Right renal cortex interstitium (tissue), 3 donors: Measurements from ENCODE around the gene NID2. TPM values are rescaled to one million over a fixed set of nuclear protein-coding genes. Genes with fewer than 3 reads are reported as not detected.

Experiments
- DNase-seq, 3 donors: peaks; one replicate each; pipeline ENCODE4 v3.0.0-alpha.2; 2013; ENCODE audit warnings: low read depth in 3 of 3, low spot score in 2 of 3
- polyA plus RNA-seq, 3 donors: library from polyadenylated mRNA; unstranded; fragments of 120-200 nt; gene quantifications; one replicate each; pipeline ENCODE4 v1.2.1, GENCODE V29; 2013; ENCODE audit not compliant: insufficient read length in 3 of 3

The NID2 gene
- polyA plus RNA-seq, 3 donors = 109 to 129 (median 117) TPM

DNA sequence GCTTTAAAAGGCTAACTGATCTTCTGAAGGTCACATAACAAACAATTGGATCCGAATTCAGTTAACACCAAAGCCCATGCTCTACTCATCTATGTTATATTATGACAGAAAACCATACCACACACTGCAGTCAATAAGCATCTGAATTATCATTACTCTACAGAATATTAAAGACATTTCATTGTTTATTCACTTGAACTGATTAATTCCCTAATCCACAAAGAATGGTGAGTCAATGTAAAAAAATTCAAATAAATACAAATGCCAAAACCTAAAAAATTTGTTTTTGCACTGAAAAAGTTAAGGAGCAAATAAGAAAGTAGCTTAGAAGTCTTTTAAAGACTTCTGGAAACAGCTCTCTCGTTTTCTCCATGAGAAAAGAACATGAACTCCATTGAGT lies 13.7 kb downstream of the NID2 start:
- DNase-seq = no peak

DNA sequence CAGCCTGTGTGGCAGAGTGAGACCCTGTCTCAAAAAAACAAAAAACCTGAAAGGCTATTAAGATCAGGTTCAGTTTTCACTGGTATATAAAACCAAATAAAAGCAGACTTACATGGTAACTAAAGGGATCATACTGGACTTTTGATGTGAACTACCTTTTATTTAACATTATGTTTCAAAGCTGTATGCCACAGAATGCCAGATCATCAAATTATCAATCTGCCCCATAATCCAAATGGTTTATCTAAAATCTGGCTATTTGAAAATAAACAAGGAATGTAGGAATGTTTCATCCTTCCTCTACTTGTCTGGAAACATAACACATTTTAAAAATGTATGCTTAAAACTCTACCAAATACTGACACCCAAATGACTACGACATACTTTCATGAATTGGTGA lies 14.2 kb downstream of the NID2 start:
- DNase-seq = no peak

DNA sequence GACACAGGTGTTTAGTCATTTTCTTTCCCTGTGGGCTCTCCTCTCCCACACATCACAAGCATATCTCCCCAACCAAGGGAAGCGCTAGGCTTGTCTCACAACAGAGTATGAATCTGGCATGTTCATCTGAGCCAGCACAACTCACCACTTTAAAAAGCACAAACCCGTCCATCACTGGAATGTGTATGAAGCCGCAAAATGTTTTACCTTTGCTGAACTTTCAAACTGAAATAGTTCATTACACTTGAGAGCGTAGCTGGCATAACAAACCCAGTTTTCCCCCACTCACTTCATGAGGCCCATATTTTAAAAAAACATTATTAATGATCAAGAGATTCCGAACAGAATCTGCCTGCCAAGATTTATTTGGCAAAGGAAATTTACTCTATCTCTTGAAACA lies 15.8 kb downstream of the NID2 start:
- no peak for DNase-seq

DNA sequence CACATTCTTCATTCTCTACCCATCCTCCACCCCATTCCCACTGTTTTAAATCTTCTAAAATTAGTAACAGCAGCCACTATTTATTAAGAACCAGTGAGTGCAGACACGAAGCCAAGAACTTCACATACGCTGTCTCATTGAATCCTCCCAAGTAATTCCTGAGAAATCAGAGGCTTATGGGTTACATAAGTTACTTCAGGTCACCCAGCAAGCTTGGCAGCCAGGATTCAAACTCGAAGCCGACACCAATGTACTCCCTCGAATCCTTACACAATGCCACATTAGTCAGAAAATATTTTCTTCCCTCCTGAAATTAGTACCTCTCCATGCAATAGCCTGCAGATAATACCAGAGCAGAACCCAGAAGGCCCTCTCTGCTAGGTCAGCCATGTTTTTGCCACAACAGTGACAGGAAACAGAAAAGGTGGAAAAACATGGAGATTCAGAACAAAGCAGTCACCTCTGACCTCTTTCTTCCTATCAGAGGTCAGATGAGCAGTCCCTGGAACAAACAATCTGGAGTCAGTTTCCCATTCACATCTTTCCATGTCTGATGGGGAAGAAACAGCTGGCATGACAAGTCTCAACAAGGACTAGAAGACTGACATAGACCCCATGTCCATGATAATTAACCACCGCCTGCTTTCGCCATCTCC lies 16.4 kb downstream of the NID2 start:
- no peak for DNase-seq

DNA sequence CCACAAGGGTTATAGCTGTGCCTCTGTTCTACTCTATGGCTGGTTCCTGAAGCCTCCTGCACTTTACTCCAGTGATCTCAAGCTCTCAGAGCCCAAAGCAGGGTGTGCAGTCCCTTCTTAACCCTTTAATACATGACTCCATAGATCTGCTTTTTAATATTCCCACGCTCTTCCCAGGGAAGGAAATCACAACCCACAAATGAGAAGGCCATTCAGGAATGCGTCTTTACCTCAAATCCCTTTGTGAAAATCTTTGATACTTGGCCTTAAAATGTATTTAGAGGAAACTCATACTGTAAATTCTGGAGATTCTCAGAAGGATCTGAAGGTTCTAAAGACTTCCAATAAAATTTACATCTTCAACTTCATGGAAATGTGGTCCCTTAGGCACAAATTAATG lies 17.0 kb downstream of the NID2 start:
- DNase-seq = no peak

DNA sequence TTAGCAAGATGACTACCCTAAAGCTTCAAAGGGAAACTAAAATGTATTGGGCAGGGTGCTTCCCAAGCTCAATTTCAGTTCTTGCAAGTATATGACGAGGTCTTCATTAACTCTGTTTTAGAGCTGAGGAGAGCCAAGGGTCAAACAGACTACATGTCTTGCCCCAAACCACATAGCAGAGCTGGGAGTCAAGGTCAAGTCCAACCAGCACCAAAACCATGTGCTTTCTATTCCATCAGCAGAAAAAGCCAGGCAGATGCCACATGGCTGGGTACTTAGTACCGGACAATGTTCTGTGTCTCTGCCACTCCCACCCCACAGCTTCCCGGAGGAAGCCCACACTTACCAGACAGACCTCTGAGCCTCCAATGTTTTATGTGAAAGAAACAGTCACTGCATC lies 17.6 kb downstream of the NID2 start:
- no peak for DNase-seq

DNA sequence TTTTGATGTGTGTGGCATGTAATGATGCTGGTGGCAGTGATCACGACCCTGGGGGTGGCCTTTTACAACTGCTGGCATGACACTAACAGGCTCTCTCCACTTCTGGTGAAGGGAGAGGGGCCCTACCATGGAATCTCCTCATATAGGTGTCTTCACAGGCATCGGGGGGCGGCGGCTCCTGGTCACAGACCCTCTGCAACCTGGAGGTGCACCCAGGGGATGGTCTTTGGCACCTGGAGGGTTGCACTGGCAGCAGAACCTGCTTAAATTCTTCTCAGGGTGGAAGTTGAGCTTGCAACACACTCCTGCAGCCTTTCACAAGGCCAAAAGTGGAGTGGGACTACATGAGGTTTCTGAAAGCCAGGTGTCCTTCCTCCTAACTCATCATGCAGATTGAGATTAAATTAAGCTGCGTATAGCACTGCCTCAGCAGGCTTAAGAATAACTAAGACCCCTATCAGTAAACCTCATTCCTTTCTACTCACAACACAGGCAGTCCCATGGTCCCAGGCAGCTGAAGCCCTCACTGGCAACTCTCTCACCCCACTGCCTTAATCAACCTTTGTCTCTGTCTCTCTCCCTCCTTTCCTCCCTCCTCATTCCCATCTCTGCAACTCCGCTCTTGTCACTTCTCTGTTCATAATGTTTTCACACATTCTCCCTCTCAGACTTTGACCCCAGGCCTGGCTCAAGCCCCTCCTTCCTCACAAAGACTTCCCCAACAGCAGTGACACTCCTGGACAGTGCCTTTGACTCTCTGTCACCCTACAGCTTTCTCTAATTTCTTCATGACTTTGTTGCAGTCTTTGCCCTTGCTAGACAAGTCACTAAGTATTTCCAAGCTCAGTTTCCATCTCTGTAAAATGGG lies 18.9 kb downstream of the NID2 start:
- no peak for DNase-seq

DNA sequence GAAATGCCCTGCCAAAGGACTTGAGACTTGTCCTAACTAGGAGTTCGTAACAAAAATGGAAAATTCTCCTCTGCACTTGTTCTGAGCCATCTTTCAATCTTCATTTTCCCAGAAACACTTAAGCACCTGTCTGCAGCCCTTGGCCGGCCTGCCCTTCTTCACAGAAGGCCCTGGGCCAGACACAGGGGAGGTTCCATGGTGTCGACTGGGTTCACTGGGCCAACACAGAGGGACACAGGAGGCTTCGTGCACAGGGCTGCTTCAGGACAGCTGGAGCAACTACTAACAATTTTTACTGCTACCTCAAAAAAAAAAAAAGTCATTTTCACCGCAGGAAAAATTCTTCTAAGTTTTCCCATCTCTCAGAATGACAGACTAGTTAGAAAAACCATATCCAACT lies 19.6 kb downstream of the NID2 start:
- DNase-seq = no peak

DNA sequence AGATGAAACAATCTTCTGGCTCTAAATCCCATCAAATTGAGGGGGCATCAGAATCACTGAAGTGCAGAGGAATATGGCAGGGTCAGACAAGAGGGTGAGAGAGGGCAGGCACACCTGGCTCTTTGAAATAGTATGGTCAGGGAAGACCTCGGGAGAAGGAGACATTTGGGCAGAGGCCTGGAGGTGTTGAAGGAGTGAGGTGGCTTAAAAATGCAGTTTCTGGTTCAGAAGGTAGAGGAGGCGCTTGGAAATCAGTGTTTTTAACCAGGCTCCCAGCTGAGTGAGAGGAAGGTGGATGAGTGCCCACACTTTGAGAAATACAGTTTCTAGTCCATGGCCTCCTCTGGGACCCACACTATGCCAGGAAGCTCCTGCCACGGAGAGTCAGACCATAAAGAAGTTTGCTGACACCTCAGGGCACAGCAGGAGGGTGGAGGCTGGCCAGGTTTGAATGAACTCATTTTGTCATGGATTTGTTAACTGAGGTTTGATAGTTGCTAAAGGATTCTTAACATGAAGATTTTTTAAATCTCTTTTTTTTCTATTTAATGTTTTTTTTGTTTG lies 20.1 kb downstream of the NID2 start:
- no peak for DNase-seq

DNA sequence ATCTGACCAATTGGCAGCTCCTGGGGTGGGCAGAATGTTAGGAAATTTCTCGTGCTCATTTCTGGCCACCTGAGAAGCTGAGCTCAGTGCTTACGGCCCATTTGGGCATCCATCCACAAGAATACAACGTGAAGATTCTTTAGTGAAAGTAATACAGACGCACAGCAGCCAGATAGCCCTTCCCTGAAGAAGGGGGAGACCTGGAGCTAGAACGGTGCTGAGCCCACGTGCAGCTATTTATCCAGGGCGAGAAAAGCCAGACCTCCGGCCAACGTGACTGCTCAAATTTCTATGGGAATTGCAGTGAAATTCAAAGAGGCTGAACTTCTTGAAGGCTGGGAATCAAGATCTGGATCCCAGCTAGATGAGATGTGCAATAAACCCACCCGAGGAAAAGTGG lies 20.7 kb downstream of the NID2 start:
- no peak for DNase-seq

DNA sequence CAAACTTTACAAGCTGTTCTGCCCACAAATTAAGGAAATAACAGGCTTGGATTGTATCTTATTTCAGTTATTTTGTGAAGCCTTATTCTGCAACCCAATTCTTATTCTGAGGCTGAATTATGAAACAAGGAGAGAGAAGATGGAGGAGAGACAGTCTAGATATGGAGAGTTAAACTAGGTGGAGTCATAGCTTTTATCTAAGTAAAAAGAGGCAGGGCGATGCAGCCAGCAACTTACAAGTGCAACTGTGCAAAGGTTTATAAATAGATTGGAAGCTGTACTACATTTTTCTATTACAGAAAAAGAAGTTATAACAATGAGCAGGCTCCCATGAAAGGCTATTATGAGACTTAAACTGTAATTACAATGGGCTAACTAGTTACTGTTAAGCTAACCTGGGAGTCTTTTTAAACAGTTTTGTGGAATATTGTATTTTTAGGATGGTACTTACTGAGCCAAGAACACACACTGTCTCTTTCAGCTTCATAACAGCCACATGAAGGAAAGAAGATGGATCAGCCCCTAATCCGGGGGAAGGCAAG lies 22.4 kb downstream of the NID2 start:
- DNase-seq = no peak

DNA sequence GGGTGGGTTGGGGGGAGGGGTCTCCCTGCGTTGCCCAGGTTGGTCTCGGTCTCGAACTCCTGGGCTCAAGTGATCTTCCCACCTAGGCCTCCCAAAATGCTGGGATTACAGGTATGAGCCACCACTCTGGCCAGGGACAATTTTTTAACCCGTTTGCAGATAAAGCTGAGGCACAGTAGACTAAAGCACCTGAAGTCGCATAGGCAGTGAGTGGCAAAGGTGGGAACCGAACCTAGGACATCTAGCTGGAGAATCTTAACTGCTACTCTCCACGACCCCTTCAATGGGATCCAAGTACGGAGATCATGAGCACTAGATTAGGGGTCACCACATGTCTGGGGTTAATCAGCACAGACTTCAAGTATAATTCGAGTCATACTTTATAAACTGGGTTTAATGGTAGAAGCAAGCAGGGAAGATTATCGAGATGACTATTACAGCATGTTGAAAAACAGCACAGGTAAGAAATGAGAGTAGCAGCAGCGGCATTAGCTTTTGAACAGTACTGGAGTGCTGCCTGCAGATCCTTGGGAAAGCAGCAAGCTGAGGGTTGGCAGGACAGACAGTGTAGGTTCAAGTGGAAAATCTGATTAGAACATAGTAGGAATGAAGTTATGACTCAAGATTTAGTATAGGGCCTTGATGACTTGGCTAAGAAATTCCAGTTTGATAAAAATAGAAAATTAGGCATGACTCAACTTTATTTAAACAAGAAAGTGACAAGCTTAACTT lies 23.9 kb downstream of the NID2 start:
- no peak for DNase-seq

DNA sequence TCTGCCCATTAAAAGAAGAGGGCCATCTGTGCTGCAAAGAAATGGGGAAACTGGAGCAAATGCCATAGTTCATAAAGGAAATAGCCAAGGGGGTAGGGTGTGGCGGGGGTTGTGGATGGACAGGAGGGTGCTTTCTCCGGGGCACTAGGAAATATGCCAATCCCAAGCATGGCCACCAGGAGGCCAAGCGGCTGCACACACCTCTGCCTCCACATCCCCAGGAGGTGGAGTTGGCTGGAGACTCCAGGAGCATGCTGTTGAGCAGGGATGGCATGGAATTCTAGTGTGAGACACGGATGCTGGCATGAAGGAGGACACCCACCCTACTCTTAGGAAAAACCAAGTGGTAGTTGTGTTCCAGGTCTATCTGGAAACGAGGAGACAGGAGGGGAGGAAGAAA lies 25.2 kb downstream of the NID2 start:
- no peak for DNase-seq

DNA sequence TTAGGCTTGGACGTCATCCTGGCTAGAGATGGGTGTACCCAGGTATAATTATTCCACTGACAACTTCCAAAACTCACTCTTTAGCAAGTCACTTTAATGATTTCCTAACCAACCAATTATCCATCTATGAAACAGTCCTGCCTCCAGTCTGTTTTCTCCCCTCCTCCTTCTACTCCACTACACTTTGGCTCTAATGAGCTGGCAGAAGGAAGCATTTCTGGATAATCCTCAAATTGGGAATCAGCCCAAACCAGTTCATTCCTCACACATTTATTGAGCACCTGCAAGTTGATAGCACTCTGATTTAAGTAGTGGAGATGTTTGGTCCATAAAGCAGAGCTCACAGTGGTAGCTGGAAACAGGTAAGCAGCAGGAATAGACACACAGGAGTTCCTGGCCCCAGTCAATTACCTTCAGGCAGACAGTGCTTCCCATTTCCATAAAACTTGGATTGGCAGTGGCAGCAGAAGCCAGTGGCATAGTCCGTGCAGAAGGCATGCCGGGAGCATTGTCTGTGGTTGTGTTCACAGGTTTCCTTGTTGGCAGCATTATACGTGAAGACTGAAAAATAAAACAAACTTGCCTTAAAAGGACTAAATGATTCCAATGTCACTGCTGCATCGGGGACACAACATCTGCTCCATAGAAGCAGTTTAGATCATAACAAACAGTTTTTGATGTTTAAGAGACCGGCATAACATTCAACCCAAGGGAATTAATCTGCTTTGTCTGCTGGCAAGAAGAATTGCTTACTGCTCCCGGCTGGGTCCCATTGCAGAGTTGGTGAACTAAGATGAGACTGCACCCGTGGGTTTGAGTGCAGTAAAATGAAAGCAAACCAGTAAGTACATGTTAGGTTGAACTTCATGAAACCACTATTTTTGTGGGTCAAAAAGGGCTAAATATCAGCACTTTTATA lies 26.2 kb downstream of the NID2 start:
- no peak for DNase-seq

DNA sequence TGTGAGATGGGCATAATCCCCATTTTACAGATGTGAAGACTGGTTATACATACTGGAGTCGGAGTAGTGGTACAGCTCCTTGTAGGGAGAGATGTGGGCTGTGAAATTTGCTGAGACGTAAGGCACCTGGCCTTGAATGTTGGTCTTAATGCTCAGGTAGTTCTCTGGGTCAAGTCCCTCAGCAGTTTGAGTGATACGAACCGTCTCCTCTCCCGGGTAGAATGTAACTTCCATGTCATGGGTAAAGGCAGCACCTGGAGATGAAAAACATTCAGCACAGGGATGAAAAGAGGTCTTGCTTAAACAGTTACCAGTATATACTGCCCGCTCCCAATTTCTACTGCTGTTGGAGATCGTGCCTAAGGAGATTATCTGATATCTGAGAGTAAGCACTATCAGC lies 28.3 kb downstream of the NID2 start:
- DNase-seq = no peak

DNA sequence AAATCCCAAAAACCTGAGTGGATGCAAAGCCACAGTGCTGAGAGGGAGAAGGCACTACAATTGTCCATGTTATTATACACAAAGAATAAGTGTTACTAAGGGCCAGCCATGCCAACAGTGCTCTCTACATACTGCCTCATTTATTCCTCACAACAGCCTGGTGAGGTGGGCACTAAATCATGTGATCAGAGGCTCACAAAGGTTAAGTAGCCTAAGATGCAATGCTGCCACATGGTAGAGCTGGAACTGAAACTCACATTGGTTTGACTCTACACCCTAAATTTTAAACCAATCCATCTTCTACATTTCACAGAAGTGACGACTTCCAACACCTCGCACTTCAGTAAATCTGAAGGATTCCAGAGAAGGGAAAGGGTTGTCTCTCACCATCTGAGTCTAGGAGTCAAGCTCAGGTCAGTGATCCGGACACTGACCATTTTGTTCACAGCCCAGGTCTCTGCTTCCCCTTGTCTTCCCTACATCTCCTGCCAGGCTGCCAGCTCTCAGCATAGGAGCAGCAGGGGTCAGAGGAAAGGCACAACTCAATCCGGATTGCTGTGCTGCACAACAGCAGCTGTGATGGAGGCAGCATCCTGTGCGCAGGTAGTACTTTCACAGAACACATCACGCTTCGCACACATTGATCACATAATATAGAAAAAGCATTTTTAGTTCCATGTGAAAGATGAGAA lies 29.6 kb downstream of the NID2 start:
- DNase-seq = no peak

DNA sequence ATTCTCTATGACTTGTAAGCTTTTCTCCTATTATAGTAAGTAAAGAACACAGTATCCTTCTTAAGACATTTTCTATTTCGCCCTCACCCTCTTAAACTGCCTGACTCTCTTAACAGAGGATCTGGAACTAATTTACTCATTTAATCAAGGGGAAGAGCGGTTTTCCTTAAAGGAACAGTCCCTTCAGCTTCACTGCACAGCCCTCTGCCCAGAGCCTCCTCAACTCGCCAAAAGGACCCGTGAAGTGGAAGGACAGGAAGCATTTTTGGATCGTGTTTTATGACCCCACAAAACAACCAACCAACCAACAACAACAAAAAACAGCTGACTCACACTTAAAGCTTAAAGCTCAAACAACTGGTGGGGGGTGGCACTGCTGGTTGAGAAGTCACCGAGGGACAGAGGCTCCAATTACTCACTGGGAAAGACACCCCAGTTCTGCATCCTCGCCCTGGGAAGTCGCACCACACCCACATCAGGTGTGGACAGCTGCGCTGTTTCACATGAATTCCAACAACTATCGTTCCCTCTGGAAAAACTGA lies 35.7 kb downstream of the NID2 start:
- no peak for DNase-seq

DNA sequence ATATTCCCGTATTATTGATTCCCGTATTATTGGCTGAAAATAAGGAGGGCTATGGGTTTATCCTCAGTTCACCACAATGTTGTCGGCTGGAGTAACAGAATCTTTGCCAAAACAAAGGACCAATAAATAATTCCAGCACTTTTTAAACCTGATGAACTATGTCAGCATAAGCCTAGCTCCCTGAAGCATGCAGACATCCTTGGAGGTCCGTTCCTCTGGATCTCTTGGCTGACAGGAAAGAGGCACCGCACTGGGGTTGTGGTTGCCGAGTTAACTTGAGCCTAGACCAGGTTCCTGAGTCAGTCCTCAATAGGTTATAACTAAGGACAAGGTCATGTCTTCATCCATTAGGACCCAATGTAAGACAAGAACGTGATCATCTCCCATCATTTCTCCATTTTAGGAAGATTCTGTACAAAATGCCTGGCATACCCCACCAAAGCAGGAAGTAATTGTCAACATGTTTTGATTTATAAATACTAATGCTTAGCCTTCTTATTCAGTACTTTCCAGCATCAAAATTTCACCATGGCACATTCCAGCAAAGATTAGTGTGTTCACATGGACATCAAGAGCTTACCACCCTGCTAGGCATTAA lies 36.6 kb downstream of the NID2 start:
- no peak for DNase-seq

DNA sequence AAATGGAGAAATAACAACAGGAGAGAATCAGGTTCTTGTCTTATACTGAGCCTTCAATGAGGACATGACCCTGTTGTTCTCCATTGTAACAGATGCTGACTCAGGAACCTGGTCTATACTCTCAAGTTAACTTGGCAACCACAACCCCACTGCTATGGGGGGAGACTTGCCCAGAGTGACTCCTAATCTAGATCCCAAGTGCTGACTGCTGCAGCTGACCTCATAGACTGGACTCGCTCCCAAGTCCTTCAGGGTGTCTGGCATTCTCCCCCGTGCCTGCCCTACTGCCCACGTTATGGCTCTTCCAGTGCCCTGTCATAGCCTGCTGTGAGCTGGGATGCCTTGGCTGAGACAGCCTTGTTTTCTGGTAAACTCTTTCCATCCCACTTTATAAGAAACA lies 37.1 kb downstream of the NID2 start:
- DNase-seq = no peak
